NCI-H345 (cell line): ENCODE data around the gene RCC2.
"Not testable (repeated sequence)": the region's sequence is repeated elsewhere in the genome, so short reads cannot be mapped to it uniquely, and the experiment has no call there.

Source experiments
- DNase-seq: peaks from one replicate; lab custom pipeline; 2025; lab: John Stamatoyannopoulos, UW

Gene RCC2

GRCh38 chr1:17419626-17420328 is 19.7 kb downstream of the RCC2 start:
- peak; percentile 9 for DNase-seq

- no peak for DNase-seq
Observed at GRCh38 chr1:17416389-17416788, 23.1 kb downstream of the RCC2 start.

DNA sequence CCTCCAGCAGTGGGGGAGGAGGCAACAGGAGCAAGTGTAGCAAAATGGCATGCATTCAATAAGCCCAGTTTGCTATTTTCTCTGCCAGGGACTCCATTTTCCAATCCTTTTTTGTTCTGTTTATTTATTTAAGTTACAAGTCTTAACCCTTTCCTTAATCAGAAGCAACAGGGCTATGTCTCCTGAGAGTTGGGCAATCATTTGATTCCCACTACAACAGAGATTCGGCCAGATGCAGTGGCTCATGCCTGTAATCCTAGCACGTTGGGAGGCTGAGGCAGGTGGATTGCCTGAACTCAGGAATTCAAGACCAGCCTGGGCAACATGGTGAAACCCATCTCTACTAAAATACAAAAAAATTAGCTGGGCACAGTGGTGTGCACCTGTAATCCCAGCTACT is 25.5 kb downstream of the RCC2 start:
- no peak for DNase-seq

- DNase-seq, result no peak
Observed at GRCh38 chr1:17412093-17412870, 27.2 kb downstream of the RCC2 start.

GRCh38 chr1:17409391-17409811 is 30.1 kb downstream of the RCC2 start:
- no peak for DNase-seq

GRCh38 chr1:17407786-17408514 is 31.5 kb downstream of the RCC2 start:
- DNase-seq, result not testable (repeated sequence)

DNA sequence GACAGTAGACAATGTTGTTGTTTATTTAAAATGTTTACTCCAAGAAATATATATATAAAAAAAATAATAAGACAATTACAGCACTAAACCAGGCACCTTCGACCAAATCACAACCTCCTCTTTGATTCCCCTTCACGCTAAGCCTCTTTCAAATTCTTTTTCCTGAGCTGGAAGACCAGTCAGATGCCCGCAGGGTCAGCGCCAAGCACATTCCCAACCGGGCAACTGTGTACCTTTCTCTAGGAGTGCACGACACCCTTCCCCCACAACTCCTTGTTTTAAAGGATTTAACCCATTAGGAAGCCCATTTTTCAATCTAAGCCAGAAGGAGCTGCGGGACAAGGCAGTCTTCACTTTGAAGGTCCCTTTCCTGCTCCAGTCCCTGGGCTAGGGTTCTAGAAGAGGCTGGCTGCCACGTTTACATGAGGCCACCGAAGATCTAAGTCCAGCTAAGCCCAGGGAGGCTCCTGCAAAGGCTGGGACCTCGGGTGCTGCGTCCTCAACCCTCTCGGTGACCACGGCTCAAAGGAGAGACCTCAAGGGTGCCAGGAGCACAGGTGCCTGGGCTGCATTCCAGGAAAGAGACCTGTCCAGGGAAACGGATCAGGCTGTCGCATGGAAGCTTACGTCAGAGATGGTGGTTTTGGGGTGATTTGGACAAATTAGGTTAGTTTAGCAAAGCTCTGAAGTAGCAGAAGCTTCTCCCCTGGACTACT is 32.6 kb downstream of the RCC2 start:
- not testable (repeated sequence) for DNase-seq

DNA sequence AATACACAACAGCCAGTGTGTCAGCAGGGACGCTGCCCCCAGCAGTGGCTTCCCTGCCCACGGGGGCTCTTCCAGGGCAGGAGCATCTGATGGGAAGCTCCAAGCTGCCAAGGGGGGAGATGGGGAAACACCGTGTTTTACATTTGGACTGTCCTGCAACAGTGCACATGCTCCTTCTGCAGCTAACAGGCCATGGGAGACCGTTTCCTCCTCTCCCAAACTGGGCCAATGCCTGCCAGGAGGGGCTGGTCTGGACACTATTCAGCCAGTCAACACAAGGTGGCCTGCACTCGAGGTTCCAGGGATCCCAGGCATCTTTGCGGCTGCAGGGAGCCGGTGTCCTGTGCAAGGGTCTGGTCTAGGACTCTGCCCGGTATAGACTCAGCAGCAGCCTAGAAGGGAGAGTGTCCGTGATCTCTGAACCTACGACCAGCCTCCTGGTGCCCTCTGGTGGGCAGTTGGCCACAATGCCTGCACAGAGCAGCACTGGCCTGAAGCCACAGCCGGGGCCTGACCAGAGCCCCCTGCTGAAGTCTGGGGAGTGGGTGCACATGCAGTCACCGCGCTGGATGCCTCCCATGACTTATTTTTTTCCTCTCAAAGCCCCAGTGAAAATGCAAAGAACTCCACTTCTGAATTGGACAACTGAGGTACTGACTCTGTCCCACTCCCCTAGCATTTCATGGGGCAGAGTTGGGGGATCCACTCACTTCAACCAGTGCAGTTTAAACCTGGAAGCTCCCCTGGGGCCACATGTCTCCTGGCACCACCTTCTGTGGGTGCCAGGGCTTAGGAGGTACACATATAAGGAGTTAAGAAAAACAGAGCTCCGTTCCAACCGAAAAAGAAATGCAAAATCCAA is 33.3 kb downstream of the RCC2 start:
- peak; percentile 50 for DNase-seq

DNA sequence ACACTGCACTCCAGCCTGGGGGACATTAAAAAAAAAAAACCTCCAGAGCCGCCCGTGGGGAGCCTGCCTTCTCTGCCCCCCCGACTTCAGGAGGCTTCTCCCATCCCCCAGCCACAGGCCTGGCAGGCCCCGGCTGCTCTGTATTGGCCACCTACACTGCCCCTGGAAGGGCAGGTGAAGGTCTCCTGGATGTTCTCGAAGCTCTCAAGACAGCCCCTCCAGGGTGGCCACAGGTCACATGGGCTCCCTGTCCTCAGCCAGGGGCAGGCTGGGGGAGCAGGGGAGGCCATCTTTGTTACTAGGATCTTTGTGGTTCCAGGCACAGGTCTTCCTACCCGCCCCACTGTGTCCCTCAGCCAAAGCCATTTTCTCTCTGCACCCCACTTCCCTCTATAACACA is 34.7 kb downstream of the RCC2 start:
- DNase-seq, result no peak

GRCh38 chr1:17404034-17404684 is 35.3 kb downstream of the RCC2 start:
- no peak for DNase-seq

DNA sequence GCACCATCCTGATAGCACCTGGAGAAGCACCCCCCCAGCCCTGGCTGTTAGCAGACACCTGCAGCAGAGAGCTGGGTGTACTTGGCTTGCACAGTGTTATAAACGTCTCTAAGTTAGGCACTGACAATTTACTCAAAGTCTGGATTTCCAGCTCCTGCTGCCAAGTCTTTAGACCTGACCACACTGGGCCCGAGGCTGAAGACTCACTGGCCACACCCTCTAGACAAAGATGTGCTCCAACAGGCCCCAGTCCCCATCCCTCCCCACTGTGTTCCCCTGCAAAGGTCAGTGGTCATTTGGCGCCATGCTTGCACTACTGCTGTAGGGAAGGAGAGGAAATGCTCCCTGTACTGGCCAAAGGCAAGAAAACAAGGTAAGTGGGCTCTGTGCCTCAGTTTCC is 36.4 kb downstream of the RCC2 start:
- DNase-seq, result no peak

DNA sequence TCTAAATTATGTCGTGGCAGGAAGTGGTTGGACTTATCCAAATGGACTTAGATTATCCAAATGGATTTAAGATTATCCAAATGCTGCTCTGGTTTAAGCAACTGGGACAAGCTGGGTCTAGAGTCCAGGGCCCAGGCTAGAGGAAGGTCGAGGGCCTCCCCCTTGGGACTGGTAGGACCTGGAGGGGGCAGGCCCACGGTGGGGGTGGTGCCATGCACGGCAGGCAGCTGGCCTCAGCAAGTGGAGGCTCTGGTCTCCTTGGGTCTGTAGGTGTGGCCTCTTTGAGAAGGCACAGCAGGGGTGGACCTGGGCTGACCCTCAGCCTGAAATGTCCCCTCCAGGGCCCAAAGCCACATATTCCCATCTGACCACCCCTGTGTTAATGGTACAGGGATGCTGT is 37.6 kb downstream of the RCC2 start:
- DNase-seq, result no peak

GRCh38 chr1:17400725-17401341 is 38.6 kb downstream of the RCC2 start:
- DNase-seq, result no peak

DNA sequence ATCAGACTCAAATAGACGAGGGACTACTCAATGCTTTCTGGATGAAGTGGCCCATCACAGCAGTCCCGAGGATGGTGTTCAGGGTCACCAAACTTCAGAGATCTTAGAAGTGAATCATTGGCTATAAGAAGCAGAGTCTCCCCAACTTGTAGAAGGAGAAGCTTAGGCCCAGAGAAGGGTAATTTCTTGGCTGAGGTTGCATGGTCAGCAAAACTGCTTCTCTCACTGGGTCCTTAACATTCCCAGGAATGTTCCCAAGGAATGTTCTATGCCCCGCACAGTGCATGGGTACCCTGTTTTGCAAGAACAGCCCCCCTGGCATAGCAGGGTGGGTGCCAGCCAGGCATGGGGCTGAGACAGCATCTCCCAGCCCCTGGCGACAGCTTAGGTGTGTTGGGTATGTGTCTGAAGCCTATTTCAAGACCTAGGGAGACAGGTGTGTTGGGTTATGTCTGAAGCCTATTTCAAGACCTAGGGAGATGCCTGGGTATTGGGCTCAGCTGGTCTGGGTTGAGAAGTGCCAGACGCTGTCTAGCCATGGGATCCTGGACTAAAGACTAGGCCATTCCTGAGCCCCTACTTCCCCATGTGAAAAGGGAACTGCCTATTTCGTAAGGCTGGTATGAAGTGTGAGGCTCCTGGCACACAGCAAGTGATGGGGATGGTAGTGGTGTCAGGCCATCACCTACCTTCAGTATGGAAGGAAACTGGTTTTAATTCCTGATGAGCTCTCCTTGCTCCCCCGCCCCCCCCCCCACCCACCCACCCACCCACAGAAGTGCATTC is 41.4 kb downstream of the RCC2 start:
- no peak for DNase-seq

- no peak for DNase-seq
Observed at GRCh38 chr1:17393230-17393629, 46.2 kb downstream of the RCC2 start.

DNA sequence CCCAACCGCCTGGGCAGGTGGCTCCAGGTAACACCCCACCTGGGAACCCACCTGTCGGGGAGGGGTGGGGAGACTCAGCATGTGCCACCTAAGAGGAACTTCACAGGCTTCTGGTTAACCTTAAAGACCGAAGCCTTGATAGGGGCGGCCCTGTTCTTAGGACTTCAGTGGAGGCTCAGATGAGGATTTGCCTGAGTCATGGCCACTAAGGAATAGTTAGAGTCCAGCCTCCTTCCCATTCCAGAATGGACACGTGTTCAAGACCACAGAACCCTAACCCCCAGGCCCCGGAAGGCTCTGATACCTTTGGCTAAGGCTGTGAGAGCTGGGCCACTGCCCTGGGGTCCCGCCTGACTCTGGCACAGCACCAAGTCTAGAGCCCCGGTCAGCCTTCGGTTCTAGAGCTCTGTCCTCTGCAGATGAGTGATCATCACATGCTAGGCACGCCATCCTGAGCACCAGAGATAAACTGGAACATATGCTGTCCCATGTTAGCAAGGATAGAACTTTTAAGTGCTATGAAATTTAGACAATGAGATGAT is 47.2 kb downstream of the RCC2 start:
- DNase-seq, result no peak

- no peak for DNase-seq
Observed at GRCh38 chr1:17381161-17381560, 58.3 kb downstream of the RCC2 start.

- DNase-seq, result peak; percentile 96
Observed at GRCh38 chr1:17377325-17377953, 62.0 kb downstream of the RCC2 start.

- no peak for DNase-seq
Observed at GRCh38 chr1:17375651-17376050, 63.8 kb downstream of the RCC2 start.
